DMS53 (cell line): ENCODE data around the gene GSTCD.
A peak's percentile ranks its signal among the peaks of the same experiment; 100 is the strongest.
"Not testable (repeated sequence)": the region's sequence is repeated elsewhere in the genome, so short reads cannot be mapped to it uniquely, and the experiment has no call there.

Experiments used
- DNase-seq: peaks from one replicate; lab custom pipeline; 2025; lab: John Stamatoyannopoulos, UW

Gene GSTCD

GRCh38 chr4:105714932-105715331, 6.3 kb downstream of the GSTCD start:
- DNase-seq, result no peak

DNA sequence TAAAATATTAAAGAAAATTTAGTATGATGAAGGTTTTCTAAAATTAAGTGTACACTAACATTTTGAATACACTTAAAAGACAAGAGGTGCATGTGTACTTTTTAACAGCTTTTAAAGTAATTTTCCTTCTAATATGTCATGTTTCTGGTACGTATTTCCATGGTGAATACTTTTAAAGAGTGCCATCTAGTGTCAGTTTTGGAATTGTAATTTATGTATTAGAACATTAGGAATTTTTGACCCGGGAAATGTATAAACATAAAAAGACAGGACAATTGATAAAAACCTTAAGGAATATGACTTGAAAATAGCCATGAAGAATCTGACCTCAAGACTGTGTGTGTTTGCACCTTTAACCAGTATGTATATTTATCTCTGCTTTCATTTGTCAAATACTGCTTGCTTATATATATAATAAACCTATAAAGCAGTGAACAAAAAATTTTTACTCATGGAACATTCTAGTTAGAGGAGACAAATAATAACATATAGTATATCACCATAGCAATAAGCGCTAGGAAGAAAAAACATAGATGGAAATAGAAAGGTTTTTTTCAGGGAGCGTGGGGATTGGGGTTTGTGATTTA, 7.2 kb downstream of the GSTCD start:
- peak; percentile 61 for DNase-seq

- no peak for DNase-seq
Measured at GRCh38 chr4:105719204-105719603, 10.6 kb downstream of the GSTCD start.

GRCh38 chr4:105725623-105726022, 17.0 kb downstream of the GSTCD start:
- DNase-seq, result no peak

GRCh38 chr4:105729895-105730294, 21.3 kb downstream of the GSTCD start:
- not testable (repeated sequence) for DNase-seq

DNA sequence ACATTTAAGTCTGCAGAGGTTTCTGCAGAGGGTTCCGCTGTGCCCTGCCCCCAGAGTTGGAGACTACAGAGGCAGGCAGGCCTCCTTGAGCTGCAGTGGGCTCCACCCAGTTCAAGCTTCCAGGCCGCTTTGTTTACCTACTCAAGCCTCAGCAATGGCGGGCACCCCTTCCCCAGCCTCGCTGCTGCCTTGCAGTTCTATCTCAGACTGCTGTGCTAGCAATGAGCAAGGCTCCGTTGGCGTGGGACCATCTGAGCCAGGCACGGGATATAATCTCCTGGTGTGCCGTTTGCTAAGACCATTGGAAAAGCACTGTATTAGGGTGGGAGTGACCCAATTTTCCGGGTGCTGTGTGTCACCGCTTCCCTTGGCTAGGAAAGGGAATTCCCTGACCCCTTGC, 26.6 kb downstream of the GSTCD start:
- DNase-seq, result not testable (repeated sequence)

- DNase-seq, result no peak
Measured at GRCh38 chr4:105741548-105741947, 33.0 kb downstream of the GSTCD start.

GRCh38 chr4:105748222-105748621, 39.6 kb downstream of the GSTCD start:
- no peak for DNase-seq

GRCh38 chr4:105751718-105752299, 43.2 kb downstream of the GSTCD start:
- DNase-seq, result no peak

DNA sequence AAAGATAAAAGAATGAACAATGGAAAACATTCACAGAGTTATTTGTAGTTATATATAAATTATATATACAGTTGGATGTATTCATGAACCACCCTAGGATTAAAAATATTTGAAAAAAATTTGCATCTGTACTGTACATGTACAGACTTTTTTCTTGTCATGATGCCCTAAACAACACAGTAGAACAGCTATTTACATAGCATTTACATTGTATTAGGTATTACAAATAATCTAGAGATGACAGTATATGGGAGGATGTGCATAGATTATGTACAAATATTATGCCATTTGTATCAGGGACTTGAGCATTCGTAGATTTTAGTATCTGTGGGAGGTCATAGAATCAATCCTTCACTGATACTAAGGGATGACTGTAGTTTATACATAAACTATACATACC, 44.8 kb downstream of the GSTCD start:
- DNase-seq, result no peak

- no peak for DNase-seq
Measured at GRCh38 chr4:105755375-105755774, 46.8 kb downstream of the GSTCD start.

DNA sequence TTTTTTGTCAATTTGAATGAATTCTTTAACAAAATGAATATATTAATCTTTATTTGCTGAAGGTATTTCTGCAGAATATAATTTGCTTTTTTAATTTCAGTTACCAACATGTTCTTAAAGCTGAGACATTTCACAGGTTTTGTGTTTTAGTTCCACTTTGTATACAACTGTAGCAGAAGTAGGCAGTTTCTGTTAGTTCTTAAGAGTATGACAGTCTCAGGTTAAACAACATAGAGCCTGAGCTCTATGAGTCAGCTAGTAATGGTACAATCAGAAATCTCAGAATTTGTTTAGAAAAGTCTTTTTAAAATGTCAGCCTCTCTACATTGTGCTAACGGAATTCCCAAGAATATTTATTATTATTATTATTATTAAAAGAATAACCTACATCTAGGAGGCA, 50.4 kb downstream of the GSTCD start:
- no peak for DNase-seq

- DNase-seq, result peak; percentile 74
Measured at GRCh38 chr4:105765690-105766407, 57.3 kb downstream of the GSTCD start.

DNA sequence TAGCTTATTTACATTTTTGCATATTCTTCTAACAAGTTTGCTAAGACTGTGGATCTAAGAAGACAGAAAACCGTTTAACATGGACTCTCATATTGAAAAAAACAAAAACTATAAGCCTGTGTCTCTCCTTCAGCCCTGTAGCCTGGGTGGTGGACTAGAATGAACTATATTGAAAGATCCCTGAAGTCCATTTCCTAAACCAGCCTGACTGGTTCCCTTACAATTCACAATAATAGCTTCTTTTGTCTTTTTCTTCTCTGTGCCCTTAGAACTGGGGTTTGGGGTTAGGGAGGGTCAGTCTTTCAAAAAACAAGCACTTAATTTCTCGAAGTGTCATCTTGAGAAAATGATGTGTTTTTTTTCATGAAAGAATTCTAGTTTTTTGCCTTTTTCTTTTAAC, 59.0 kb downstream of the GSTCD start:
- peak; percentile 23 for DNase-seq

DNA sequence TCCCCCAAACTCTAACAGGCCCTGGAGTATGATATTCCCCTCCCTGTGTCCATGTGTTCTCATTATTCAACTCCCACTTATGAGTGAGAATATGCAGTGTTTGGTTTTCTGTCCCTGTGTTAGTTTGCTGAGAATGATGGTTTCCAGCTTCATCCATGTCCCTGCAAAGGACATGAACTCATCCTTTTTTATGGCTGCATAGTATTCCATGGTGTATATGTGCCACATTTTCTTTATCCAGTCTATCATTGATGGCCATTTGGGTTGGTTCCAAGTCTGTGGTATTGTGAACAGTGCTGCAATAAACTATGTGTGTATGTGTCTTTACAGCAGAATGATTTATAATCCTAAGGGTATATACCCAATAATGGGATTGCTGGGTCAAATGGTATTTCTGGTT, 61.9 kb downstream of the GSTCD start:
- DNase-seq, result not testable (repeated sequence)

DNA sequence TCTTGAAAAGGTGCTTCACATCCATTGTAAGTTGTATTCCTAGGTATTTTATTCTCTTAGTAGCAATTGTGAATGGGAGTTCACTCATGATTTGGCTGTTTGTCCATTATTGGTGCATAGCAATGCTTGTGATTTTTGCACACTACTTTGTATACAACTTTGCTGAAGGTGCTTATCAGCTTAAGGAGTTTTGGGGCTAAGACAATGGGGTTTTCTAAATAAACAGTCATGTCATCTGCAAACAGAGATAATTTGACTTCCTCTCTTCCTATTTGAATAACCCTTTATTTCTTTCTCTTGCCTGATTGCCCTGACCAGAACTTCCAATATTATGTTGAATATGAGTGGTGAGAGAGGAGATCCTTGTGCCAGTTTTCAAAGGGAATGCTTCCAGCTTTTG, 63.5 kb downstream of the GSTCD start:
- not testable (repeated sequence) for DNase-seq

DNA sequence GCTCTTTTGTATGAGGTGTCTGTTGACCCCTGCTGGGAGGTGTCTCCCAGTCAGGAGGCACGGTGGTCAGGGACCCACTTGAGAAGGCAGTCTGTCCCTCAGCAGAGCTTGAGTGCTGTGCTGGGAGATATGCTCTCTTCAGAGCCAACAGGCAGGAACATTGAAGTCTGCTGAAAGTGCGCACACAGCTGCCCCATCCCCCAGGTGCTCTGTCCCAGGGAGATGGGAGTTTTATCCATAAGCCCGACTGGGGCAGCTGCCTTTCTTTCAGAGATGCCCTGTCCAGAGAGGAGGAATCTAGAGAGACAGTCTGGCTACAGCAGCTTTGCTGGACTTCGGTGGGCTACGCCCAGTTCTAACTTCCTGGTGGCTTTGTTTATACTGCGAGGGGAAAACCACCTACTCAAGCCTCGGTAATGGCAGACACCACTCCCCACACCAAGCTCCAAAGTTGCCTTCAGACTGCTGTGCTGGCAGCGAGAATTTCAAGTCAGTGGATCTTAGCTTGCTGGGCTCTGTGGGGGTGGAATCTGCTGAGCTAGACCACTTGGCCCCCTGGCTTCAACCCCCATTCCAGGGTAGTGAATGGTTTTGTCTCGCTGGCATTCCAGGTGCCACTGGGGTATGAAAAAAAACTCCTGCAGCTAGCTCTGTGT, 67.3 kb downstream of the GSTCD start:
- not testable (repeated sequence) for DNase-seq

DNA sequence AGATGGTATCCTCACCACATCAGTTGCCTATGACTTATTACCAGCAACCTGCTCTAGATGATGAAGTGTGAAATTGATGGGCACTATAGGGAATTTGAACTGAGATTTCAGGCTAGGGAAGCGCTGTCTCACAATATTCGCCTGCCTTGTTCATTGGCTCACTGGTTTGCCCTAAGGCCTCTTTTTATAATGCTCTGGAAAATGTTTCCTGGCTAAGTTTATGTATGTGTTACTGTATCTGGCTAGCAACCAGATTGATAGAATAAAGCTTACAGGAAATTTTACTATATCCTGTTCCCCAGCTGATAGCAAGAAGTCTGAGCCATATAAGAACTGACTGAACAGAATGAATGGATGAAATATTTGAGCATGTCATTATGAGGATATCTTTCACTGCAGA, 71.6 kb downstream of the GSTCD start:
- no peak for DNase-seq

DNA sequence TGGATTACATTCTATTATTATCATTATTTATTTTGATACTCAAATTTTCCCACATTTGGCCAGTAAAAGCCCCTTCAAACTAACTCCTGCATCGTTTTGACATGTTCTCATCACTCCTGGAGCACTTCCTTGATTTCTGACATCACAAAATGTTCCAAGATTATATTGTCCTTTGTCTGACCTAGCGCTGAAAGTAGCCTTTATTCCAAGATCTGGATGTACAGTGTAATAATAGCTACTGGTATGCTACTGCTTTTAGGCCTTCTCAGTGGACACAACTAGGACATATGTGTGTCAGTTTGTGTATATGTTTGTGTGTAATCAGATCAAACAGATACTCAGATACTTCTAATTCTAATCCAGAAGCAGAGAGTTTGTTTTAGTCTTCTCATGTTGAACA, 76.2 kb downstream of the GSTCD start:
- no peak for DNase-seq

DNA sequence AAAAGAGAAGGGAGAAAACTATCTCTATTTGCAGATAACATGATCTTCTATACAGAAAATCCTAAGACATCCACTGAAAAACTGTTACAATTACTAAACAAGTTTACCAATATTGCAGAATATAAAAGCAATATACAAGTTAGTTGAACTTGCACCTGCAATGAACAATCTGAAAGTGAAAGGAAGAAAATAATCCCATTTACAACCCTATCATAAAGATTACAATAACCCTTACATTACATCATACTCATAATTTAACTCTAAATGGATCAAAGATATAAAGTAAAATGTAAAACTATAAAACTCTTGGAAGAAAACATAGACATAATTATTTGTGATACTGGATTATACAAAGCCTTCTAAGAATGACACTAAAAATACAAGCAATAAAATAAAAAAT, 77.2 kb downstream of the GSTCD start:
- no peak for DNase-seq

- DNase-seq, result no peak
Measured at GRCh38 chr4:105786748-105787147, 78.2 kb downstream of the GSTCD start.

DNA sequence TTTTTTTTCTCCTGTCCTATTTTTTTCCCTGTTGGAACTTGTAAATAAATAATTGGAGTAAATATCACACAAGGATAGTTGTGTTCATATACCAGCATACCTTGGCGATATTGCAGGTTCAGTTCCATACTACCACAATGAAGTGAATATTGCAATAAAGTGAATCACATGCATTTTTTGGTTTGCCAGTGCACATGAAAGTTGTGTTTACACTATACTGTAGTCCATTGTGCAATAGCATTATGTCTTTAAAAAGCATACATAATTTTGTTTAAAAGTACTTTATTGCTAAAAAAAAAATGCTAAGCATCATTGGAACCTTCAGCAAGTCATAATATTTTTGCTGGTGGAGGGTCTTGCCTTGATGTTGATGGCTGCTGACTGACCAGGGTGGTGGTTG, 88.6 kb downstream of the GSTCD start:
- no peak for DNase-seq

GRCh38 chr4:105805501-105806120, 97.0 kb downstream of the GSTCD start:
- no peak for DNase-seq
